WTC11 (cell line): ENCODE data around the gene EDIL3.

ENCODE experiments used
- ATF2 ChIP-seq: sonication (generic); formaldehyde crosslinking; IDR thresholded peaks from 2 replicates; pipeline ENCODE4 v1.8.1; 2022; ENCODE audit warnings: low read depth, missing genetic modification reagents, borderline replicate concordance
- ATF3 ChIP-seq: sonication (generic); formaldehyde crosslinking; conservative IDR thresholded peaks from 2 replicates; pipeline ENCODE4 v1.8.1; 2022; ENCODE audit warnings: mild to moderate bottlenecking, missing genetic modification reagents
- CTCF ChIP-seq: fragments of 200-600 bp; IDR thresholded peaks from 2 replicates; pipeline ENCODE4 v1.8.0; 2022; ENCODE audit warnings: antibody characterized with exemption
- E2F5 ChIP-seq: sonication (generic); formaldehyde crosslinking; IDR thresholded peaks from 2 replicates; pipeline ENCODE4 v1.8.1; 2022; ENCODE audit warnings: mild to moderate bottlenecking, moderate library complexity, missing genetic modification reagents
- ELF4 ChIP-seq: sonication (generic); formaldehyde crosslinking; IDR thresholded peaks from 2 replicates; pipeline ENCODE4 v1.8.1; 2022; ENCODE audit warnings: low read depth, mild to moderate bottlenecking, moderate library complexity, missing genetic modification reagents
- HMGXB4 ChIP-seq: sonication (generic); formaldehyde crosslinking; IDR thresholded peaks from 2 replicates; pipeline ENCODE4 v1.8.1; 2023; ENCODE audit warnings: mild to moderate bottlenecking, moderate library complexity, missing genetic modification reagents
- MXD4 ChIP-seq: fragments of 250-450 bp; sonication (Bioruptor Pico); IDR thresholded peaks from 2 replicates; pipeline ENCODE4 v1.8.0; 2021; ENCODE audit warnings: mild to moderate bottlenecking, moderate library complexity, borderline replicate concordance
- NR2C2 ChIP-seq: sonication (generic); formaldehyde crosslinking; IDR thresholded peaks from 2 replicates; pipeline ENCODE4 v1.8.0; 2022; ENCODE audit warnings: mild to moderate bottlenecking, missing genetic modification reagents
- SMAD3 ChIP-seq: sonication (generic); formaldehyde crosslinking; IDR thresholded peaks from 2 replicates; pipeline ENCODE4 v1.8.0; 2022; ENCODE audit warnings: missing genetic modification reagents, mild to moderate bottlenecking, borderline replicate concordance
- ZNF416 ChIP-seq: fragments of 250-450 bp; sonication (Bioruptor Pico); IDR thresholded peaks from 2 replicates; pipeline ENCODE4 v1.9.0; 2021; ENCODE audit warnings: mild to moderate bottlenecking, inconsistent platforms
- ZSCAN18 ChIP-seq: fragments of 250-450 bp; sonication (Bioruptor Pico); IDR thresholded peaks from 2 replicates; pipeline ENCODE4 v2.1.2; 2022; ENCODE audit warnings: mild to moderate bottlenecking, moderate library complexity

- TF ChIP-seq MXD4 (CRISPR knock-in tag) = no peak
- TF ChIP-seq CTCF = no peak
- no peak for TF ChIP-seq ZSCAN18 (CRISPR knock-in tag)
- no peak for TF ChIP-seq SMAD3 (CRISPR knock-in tag)
- TF ChIP-seq HMGXB4 (CRISPR knock-in tag) = no peak
- no peak for TF ChIP-seq ATF2
- no peak for TF ChIP-seq ATF3 (CRISPR knock-in tag)
- TF ChIP-seq ELF4 = no peak
- no peak for TF ChIP-seq ZNF416 (CRISPR knock-in tag)
- TF ChIP-seq NR2C2 (CRISPR knock-in tag) = no peak
- TF ChIP-seq E2F5 = no peak
Measured at GRCh38 chr5:84327591-84327990, 57.1 kb downstream of the EDIL3 start.
